ENCODE measurements around the gene OR5B12.

DNA sequence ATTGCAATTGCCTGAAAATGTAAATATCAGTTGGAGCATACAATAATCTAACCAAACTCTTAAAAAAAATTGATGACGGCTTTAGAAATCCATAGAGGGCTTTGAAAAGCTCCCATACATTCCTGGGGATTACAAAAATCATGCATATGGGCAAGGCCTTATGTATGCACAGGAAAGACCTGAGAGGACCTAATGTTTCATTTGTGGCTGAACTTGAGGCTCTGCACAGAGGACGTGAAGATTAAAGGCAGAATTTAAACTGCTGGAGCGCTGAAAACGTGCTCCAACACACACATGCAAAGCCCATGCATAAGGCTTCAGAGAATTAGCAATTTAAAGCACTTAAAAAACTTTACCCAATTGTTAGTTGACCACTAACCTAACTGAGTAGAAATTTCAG lies 3.5 kb downstream of the OR5B12 start:
- TF ChIP-seq EZH2 (IDR thresholded peaks at IDR 0.05; ENCODE audit: borderline replicate concordance, low read length) (no peak), CTCF (conservative IDR thresholded peaks at IDR 0.05 in 1 of 2, IDR thresholded peaks at IDR 0.05 in 1 of 2; ENCODE audit: extremely low read depth in 1 of 2, insufficient read depth in 1 of 2, low read depth in 1 of 2, low read length in 2 of 2) (no peak)
